ENCODE measurements around the gene RNF19B. TPM values are rescaled to one million over a fixed set of nuclear protein-coding genes. Genes with fewer than 3 reads are reported as not detected.

Gene RNF19B
- total RNA-seq, 2 experiments from 2014 or later, result 33.4 to 37.4 TPM

DNA sequence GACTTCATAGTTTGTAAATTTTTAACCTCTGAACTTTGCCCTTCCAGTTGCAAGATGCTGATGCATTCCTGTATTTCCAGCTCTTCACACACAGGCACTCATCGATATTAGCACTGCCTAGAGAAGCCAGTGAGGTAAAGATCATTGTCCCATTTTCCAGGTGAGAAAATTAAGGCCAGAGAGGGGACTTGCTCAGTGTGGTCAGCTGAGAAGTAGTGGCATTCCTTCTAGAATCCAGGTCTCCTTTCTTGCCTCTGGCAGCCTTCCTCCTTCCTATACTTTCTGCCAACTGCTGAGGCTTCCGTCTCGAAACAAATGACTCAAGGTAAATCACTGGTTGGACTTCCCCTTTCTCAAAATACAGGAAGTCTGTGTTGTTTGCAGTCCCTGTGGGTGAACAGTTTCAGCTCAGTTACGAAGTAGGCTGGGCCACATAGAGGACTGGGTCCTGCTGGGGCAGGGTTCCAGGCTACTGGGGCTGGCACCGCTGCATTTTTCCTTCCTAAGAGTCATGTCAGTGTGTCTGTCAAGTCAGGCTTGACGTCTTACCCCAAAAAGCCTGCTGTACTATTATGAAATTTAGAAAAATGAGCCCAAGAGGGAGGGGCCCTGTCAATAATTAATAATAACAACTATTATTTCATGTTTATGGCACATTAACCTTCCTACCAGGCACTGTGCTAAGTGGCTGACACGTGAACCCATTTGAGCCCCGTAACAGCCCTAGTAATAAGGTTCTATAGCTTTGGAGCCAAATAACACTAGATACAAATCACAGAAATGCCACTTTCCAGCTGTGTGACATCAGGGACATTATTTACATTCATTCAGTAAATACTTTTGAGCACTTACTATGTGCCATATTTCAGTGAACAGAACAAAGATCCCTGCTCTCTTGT is 16.6 kb upstream of the RNF19B start:
- ChIA-PET POLR2A (interaction anchor here (0.6 to 2.0 kb wide), 12 partner anchors 9 to 330 kb away, joined by 3 to 71 read pairs (median 4); partner anchors contain the start of genes AZIN2, RBBP4, RNF19B and S100PBP), CTCF (interaction anchor here (1.2 to 1.9 kb wide), 3 partner anchors 11 to 48 kb away, joined by 3 to 8 read pairs (median 4); no protein-coding TSS in a partner anchor)
- no peaks in the 10 kb centered on the region for H3K9me3 ChIP-seq (ENCODE audit: control insufficient read depth in 1 of 2, insufficient read depth in 1 of 2, low read length in 2 of 2)
- peak overlapping the region; percentile 85 to 87 for H3K27ac ChIP-seq (ENCODE audit: low read depth in 1 of 2, low read length in 2 of 2)
- Mint-ChIP-seq H3K36me3 (ENCODE audit: low read depth) (no peaks in the 10 kb centered on the region), H3K27ac (peak overlapping the region; percentile 91), H3K4me1 (ENCODE audit: low read depth) (peaks cover 44% of the 10 kb centered on the region), H3K4me3 (peak overlapping the region; percentile 23), H3K9me3 (no peaks in the 10 kb centered on the region), H3K27me3 (no peaks in the 10 kb centered on the region)
- ATAC-seq (ENCODE audit: poor library complexity) (peak; percentile 91), DNase-seq (peak; percentile 36 to 91 (median 56))
- no peaks in the 10 kb centered on the region for H3K27me3 ChIP-seq (ENCODE audit: control insufficient read depth in 1 of 2, insufficient read depth in 2 of 2, low read length in 2 of 2)
- peak overlapping the region; percentile 45 for H3K4me3 ChIP-seq (ENCODE audit: low read length)
- intact Hi-C loops (cut with DNase I, micrococcal nuclease), result loop anchor here (2.0 kb wide), 1 partner anchor 16 kb away; the partner anchor contains the start of gene RNF19B (in 2 of the 2)
- H3K4me1 ChIP-seq (ENCODE audit: insufficient read depth, low read length), result peaks cover 59% of the 10 kb centered on the region
- TF ChIP-seq, protein P1, sequence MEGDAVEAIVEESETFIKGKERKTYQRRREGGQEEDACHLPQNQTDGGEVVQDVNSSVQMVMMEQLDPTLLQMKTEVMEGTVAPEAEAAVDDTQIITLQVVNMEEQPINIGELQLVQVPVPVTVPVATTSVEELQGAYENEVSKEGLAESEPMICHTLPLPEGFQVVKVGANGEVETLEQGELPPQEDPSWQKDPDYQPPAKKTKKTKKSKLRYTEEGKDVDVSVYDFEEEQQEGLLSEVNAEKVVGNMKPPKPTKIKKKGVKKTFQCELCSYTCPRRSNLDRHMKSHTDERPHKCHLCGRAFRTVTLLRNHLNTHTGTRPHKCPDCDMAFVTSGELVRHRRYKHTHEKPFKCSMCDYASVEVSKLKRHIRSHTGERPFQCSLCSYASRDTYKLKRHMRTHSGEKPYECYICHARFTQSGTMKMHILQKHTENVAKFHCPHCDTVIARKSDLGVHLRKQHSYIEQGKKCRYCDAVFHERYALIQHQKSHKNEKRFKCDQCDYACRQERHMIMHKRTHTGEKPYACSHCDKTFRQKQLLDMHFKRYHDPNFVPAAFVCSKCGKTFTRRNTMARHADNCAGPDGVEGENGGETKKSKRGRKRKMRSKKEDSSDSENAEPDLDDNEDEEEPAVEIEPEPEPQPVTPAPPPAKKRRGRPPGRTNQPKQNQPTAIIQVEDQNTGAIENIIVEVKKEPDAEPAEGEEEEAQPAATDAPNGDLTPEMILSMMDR (IDR thresholded peaks at IDR 0.05), result no peak
- H3K36me3 ChIP-seq (ENCODE audit: insufficient read depth, low read length), result no peaks in the 10 kb centered on the region

- POLR2A ChIA-PET, result interaction anchor here (1.4 to 2.0 kb wide), 5 partner anchors 8 to 101 kb away, joined by 5 to 71 read pairs (median 10); partner anchors contain the start of genes AZIN2 and RNF19B
- H3K27ac Mint-ChIP-seq, result peak overlapping the region; percentile 91
- peak overlapping the region; percentile 7 for H3K4me3 Mint-ChIP-seq
- peaks cover 44% of the 10 kb centered on the region for H3K4me1 Mint-ChIP-seq (ENCODE audit: low read depth)
- ATAC-seq (ENCODE audit: poor library complexity), result no peak
- no peaks in the 10 kb centered on the region for H3K36me3 ChIP-seq (ENCODE audit: insufficient read depth, low read length)
- H3K9me3 Mint-ChIP-seq, result no peaks in the 10 kb centered on the region
- CTCF ChIA-PET, result interaction anchor here (1.4 to 1.9 kb wide), 2 partner anchors 27 to 47 kb away, joined by 3 to 8 read pairs; no protein-coding TSS in a partner anchor
- peaks cover 50% of the 10 kb centered on the region for H3K4me1 ChIP-seq (ENCODE audit: insufficient read depth, low read length)
- TF ChIP-seq, protein P1 (IDR thresholded peaks at IDR 0.05), result no peak
- intact Hi-C loops (cut with DNase I, micrococcal nuclease), result loop anchor here (2.0 kb wide), 1 partner anchor 15 kb away; the partner anchor contains the start of gene RNF19B (in 2 of the 2)
- H3K4me3 ChIP-seq (ENCODE audit: low read length), result no peak overlapping the region
- no peaks in the 10 kb centered on the region for H3K9me3 ChIP-seq (ENCODE audit: control insufficient read depth in 1 of 2, insufficient read depth in 1 of 2, low read length in 2 of 2)
- H3K27me3 Mint-ChIP-seq, result no peaks in the 10 kb centered on the region
- no peaks in the 10 kb centered on the region for H3K36me3 Mint-ChIP-seq (ENCODE audit: low read depth)
- no peak for DNase-seq
- H3K27me3 ChIP-seq (ENCODE audit: control insufficient read depth in 1 of 2, insufficient read depth in 2 of 2, low read length in 2 of 2), result no peaks in the 10 kb centered on the region
- H3K27ac ChIP-seq (ENCODE audit: low read depth in 1 of 2, low read length in 2 of 2), result peak overlapping the region in 1 of 2 donors; percentile 85
Measured at GRCh38 chr1:32980080-32980479, 15.5 kb upstream of the RNF19B start.

DNA sequence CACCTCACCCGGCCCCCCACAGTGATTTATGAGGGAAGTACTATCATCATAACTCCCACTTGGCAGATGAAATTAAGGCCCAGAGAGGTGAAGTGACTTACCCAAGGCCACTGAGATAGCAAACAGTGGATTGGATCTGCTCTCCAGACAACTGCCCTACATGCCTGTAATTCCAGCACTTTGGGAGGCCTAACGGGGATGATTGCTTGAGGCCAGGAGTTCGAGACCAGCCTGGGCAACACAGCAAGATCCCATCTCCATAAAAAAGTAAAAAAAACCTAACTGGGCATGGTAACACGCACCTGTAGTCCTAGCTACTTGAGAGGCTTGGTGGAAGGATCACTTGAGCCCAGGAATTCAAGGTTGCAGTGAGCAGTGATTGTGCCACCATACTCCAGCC is 14.2 kb upstream of the RNF19B start:
- POLR2A ChIA-PET, result no interaction called here
- H3K27ac Mint-ChIP-seq, result no peak overlapping the region

More for the DNA sequence above, 14.2 kb upstream of the RNF19B start:
- TF ChIP-seq, protein P1 (IDR thresholded peaks at IDR 0.05), result no peak
- no peaks in the 10 kb centered on the region for H3K9me3 Mint-ChIP-seq
- Histone ChIP-seq H3K4me3 (ENCODE audit: low read length) (no peak overlapping the region), H3K36me3 (ENCODE audit: insufficient read depth, low read length) (no peaks in the 10 kb centered on the region), H3K27me3 (ENCODE audit: control insufficient read depth in 1 of 2, insufficient read depth in 2 of 2, low read length in 2 of 2) (no peaks in the 10 kb centered on the region), H3K9me3 (ENCODE audit: control insufficient read depth in 1 of 2, insufficient read depth in 1 of 2, low read length in 2 of 2) (no peaks in the 10 kb centered on the region), H3K4me1 (ENCODE audit: insufficient read depth, low read length) (peaks cover 38% of the 10 kb centered on the region), H3K27ac (ENCODE audit: low read depth in 1 of 2, low read length in 2 of 2) (no peak overlapping the region)
- H3K27me3 Mint-ChIP-seq, result no peaks in the 10 kb centered on the region
- DNase-seq (no peak), ATAC-seq (ENCODE audit: poor library complexity) (no peak)
- CTCF ChIA-PET, result no interaction called here
- intact Hi-C loops (cut with DNase I, micrococcal nuclease), result no loop called here
- no peak overlapping the region for H3K4me3 Mint-ChIP-seq
- H3K4me1 Mint-ChIP-seq (ENCODE audit: low read depth), result peaks cover 37% of the 10 kb centered on the region
- H3K36me3 Mint-ChIP-seq (ENCODE audit: low read depth), result no peaks in the 10 kb centered on the region
